GM23338 (cell line): Measurements from ENCODE around the gene TIMM29.

Experiments used
- CTCF ChIP-seq, 2 experiments: fragments of 200-600 bp in 1 of 2; sonication (generic) in 1 of 2; conservative IDR thresholded peaks; 2 replicates each; pipeline versions ENCODE4 v1.5.1 to v1.6.1; 2016 to 2017; ENCODE audit warnings: antibody characterized with exemption in 2 of 2, low read depth in 2 of 2, mild to moderate bottlenecking in 2 of 2, moderate library complexity in 1 of 2
- ZNF331 ChIP-seq: fragments of 250-450 bp; sonication (Bioruptor Pico); IDR thresholded peaks from 2 replicates; pipeline ENCODE4 v1.5.0; 2020; ENCODE audit warnings: low read depth, mild to moderate bottlenecking, moderate library complexity

GRCh38 chr19:10965398-10965797, 36.8 kb downstream of the TIMM29 start:
- TF ChIP-seq CTCF (conservative IDR thresholded peaks at IDR 0.05; ENCODE audit: low read depth in 2 of 2) (no peak), ZNF331 (CRISPR knock-in tag) (no peak)
